Esophagus (tissue), 2 donors: ENCODE data around the gene NAPSA. TPM values are rescaled to one million over a fixed set of nuclear protein-coding genes. Genes with fewer than 3 reads are reported as not detected.

Experiments
- H3K27ac ChIP-seq, 2 donors: one replicate each; pipeline ENCODE4 v1.5.1; 2013; ENCODE audit warnings: low read depth in 2 of 2, mild to moderate bottlenecking in 2 of 2, inconsistent platforms in 1 of 2, low read length in 1 of 2, moderate library complexity in 1 of 2
- H3K27me3 ChIP-seq, 2 donors: one replicate each; pipeline ENCODE4 v1.6.1; 2013; ENCODE audit warnings: low read length in 2 of 2, control low read depth in 1 of 2, mild to moderate bottlenecking in 1 of 2; ENCODE audit not compliant: insufficient read depth in 2 of 2, control insufficient read depth in 1 of 2
- H3K36me3 ChIP-seq, 2 donors: one replicate each; pipeline ENCODE4 v1.6.1; 2013; ENCODE audit warnings: low read length in 1 of 2; ENCODE audit not compliant: control insufficient read depth in 2 of 2, insufficient read depth in 2 of 2
- H3K4me1 ChIP-seq, 2 donors: one replicate each; pipeline ENCODE4 v1.6.1; 2013; ENCODE audit warnings: low read length in 1 of 2; ENCODE audit not compliant: control insufficient read depth in 2 of 2, insufficient read depth in 2 of 2
- H3K4me3 ChIP-seq, 2 donors: one replicate each; pipeline ENCODE4 v1.5.1; 2013; ENCODE audit warnings: low read length in 2 of 2, mild to moderate bottlenecking in 2 of 2, low read depth in 1 of 2, moderate library complexity in 1 of 2
- H3K9me3 ChIP-seq, 2 donors: one replicate each; pipeline ENCODE4 v1.6.1; 2013; ENCODE audit warnings: mild to moderate bottlenecking in 2 of 2, low read depth in 1 of 2, low read length in 1 of 2, moderate library complexity in 1 of 2; ENCODE audit not compliant: control insufficient read depth in 2 of 2, insufficient read depth in 1 of 2
- WGBS, 2 donors: extraction: QIAGEN DNeasy Blood & Tissue Kit; methylation state at CpG; one replicate each; pipeline ENCODE4 v1.1.7; 2013; 5-methylcytosine and 5-hydroxymethylcytosine counted together
- polyA plus RNA-seq, 2 donors: library from polyadenylated mRNA; stranded (reverse); fragments of 200-250 nt; gene quantifications; one replicate each; pipeline ENCODE4 v1.2.3, GENCODE V29; 2013
- donor health status: healthy with polysubstance abuse.
- donor health status: Bipolar disorder and iron deficiency.

Gene NAPSA
- polyA plus RNA-seq, 2 donors: 0.28 to 1.5 TPM

DNA sequence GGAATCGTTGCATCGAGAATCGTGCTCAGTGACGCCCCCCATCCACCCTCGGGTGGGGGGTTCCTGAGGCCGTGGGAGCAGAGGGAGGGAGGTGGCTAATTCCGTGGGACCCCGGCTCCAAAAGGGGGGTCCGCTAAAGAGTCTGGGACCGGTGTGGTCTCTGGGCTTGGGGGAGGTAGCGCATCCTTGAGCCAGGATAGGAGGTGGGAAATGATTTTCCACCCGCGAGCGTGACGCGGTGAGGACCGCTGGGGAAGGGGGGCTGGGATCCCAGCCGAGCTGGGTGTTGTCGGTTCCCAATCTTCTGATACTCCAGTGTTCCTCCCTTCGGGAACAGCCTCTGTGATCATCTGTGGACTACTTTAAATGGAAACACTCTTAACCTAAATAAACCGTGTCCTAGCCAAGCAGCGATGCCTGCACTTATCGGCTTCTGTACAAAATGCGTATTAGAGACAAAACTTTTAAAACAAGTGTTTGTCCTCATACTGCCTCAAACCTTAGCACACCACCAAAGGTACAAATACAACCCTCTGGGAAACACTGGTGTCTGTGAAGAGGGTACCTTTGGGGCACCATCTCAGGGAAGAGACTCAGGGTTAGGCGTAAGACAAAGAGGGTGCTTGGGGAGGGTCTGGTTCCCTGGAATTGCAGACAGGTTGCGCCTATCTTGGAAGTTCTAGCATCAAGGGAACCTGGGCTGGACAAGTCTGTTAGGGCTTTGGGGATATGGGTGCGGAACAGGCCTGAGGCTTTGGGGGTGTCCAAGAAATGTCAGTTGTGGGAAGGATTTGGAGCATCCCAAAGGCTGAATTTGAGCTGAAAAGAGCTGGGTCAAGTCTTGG lies 52.2 kb downstream of the NAPSA start:
- peaks cover 0 to 4% of the 10 kb centered on the region in 2 donors for H3K36me3 ChIP-seq
- H3K9me3 ChIP-seq: peaks cover 0 to 2% of the 10 kb centered on the region in 2 donors
- H3K4me1 ChIP-seq: no peaks in the 10 kb centered on the region
- H3K27me3 ChIP-seq: peaks cover 0 to 18% of the 10 kb centered on the region in 2 donors
- H3K27ac ChIP-seq: no peak overlapping the region
- WGBS, 2 donors: 10 to 12% methylated on average over 27 of the region's 27 CpGs
- H3K4me3 ChIP-seq: no peak overlapping the region

DNA sequence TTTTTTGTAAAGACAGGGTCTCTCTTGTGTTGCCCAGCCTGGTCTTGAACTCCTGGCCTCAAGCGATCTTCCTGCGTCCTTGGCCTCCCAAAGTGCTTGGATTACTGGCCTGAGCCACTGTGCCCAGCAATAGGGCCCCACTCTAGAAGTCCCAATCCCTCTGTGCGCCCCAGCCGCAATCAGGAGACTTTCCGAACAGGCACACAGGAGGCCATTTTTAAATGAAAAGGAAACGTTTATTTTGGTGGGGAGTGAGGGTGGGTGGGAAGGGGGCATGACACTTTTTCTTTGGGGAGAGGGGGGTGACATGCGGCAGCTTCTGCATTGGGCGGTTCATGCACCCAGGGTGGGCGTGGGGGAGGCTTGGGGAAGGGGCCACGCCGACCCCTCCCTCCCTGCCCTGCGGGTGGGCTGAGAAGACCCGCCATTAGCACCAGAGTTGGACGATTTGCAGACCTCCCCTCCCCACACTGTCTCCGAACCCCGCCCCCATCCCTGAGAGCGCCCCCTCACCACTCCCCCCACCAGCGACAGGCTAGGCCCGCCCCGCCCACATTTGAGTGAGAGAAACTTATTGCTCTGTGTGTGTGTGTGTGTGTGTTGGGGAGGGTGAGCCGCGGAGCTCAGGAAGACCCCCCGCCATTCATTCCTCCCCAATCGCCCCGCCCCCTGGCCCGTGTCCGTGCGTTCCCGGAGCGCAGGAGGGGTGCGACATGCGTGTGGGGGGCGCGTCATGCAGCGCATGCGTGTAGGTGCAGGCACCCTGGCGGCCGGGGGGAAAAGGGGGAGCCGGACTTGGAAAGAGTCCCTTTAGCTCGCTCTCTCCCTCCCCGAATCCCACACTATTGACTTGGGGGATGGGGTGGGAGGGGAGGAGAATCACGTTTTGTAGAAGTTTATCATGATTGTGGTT lies 53.5 kb downstream of the NAPSA start:
- Histone ChIP-seq H3K9me3 (peaks cover 0 to 2% of the 10 kb centered on the region in 2 donors), H3K27ac (no peak overlapping the region), H3K4me3 (no peak overlapping the region), H3K27me3 (peaks cover 0 to 18% of the 10 kb centered on the region in 2 donors), H3K4me1 (no peaks in the 10 kb centered on the region), H3K36me3 (peaks cover 0 to 5% of the 10 kb centered on the region in 2 donors)
- WGBS, 2 donors: 5 to 6% methylated on average over 35 to 42 of the region's 42 CpGs

DNA sequence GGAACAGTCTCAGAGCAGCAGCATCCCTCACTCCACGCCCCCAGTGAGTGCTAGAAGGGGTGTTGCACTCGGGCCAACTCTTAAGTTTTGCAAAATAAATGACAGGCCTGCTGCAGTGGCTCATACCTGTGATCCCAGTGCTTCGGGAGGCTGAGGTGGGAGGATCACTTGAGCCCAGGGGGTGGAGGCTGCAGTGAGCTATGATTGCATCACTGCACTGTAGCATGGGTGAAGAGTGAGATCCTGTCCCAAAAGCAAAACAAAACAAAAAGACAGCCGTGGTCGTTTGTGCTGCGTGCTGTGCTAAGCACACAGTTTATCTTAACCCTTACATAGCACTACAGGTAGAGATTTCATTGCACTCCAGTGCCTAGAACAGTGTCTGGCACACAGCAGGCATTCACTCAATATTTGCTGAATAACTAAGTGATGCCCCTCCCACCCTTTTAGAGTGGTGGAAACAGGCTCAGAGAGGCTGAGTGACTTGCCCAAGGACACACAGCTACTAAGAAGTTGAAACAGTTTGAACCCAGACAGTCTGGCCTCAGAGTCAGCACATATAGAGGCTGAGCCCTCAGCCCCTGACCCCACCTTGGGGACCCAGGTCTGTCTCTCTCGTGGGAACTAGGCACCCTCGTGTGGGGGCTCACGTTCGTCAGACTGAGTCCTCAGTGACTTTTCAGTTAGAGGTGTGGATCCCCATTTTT lies 54.5 kb downstream of the NAPSA start:
- Histone ChIP-seq H3K27ac (no peak overlapping the region), H3K9me3 (peaks cover 0 to 4% of the 10 kb centered on the region in 2 donors), H3K36me3 (peaks cover 0 to 7% of the 10 kb centered on the region in 2 donors), H3K4me1 (no peaks in the 10 kb centered on the region), H3K27me3 (peaks cover 0 to 14% of the 10 kb centered on the region in 2 donors), H3K4me3 (no peak overlapping the region)
- 38 to 44% methylated on average over 10 of the region's 10 CpGs for WGBS, 2 donors

DNA sequence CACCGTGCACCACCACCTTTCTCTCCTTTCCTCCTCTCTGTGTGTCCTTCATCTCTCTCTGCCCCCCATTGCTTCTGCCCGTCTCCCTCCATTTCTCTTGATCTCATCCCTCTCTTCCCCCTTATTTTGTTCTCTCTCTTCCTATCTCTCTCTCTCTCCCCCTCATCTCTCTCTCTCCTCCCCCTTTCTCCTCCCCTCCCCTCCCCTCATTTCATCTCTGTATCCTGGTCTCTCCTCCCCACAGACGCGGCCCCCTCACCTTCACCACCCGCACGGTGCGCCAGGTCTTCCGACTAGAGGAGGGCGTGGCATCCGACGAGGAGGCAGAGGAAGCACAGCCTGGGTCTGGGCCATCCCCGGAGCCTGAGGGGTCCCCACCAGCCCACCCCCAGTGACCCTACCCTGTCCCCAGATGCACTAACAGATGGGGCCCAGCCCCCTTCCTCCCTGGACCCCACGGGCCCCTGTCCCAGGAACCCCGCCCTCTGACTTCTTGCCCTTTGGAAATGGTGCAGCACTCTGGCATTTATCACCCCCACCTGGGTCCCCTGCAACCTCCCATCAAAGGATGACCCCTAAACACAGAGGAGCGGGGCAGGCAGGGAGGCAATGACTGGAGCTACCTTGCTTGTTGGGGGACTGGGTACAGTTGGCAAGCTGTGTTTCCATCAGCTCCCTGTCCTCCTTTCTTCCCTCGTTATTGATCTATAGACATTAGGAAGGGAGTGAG lies 55.9 kb downstream of the NAPSA start:
- Histone ChIP-seq H3K4me3 (no peak overlapping the region), H3K36me3 (peaks cover 0 to 7% of the 10 kb centered on the region in 2 donors), H3K9me3 (peaks cover 0 to 4% of the 10 kb centered on the region in 2 donors), H3K27me3 (peaks cover 0 to 6% of the 10 kb centered on the region in 2 donors), H3K4me1 (no peaks in the 10 kb centered on the region), H3K27ac (no peak overlapping the region)
- 65 to 72% methylated on average over 12 to 16 of the region's 16 CpGs for WGBS, 2 donors

DNA sequence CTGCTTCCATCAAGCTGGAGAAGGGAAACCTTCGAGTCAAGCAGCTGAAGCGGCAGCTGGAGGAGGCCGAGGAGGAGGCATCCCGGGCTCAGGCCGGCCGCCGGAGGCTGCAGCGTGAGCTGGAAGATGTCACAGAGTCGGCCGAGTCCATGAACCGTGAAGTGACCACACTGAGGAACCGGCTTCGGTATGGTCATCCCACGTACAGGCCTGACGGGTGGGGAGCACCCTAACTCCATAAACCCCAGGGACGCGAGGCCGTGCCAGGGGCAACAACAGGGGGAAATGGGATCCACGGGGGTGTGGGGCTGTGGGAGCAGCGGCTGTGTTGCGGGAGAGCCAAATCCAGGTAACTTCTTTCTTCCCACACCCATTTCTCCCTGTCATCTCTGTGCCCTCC lies 56.4 kb downstream of the NAPSA start:
- Histone ChIP-seq H3K4me1 (no peaks in the 10 kb centered on the region), H3K4me3 (no peak overlapping the region), H3K36me3 (peaks cover 0 to 7% of the 10 kb centered on the region in 2 donors), H3K9me3 (peaks cover 0 to 4% of the 10 kb centered on the region in 2 donors), H3K27me3 (peaks cover 0 to 3% of the 10 kb centered on the region in 2 donors), H3K27ac (no peak overlapping the region)
- 89 to 90% methylated on average over 20 to 21 of the region's 21 CpGs for WGBS, 2 donors

Other genes with a start within 250 kb of the NAPSA start
- not detected for gene IZUMO2, start 202.4 kb downstream of the NAPSA start, polyA plus RNA-seq
- 100 to 1,000 TPM in 1 of 2 donors, 10 to 100 TPM in 1; 72.9 to 110 TPM for gene MYH14, start 162.0 kb downstream of the NAPSA start, polyA plus RNA-seq
- under 1 TPM; 0.45 to 0.81 TPM for gene KCNC3, start 36.3 kb downstream of the NAPSA start, polyA plus RNA-seq
- gene NR1H2, start 10.8 kb upstream of the NAPSA start, polyA plus RNA-seq: 10 to 100 TPM; 50.3 to 55.0 TPM
- 10 to 100 TPM; 27.4 to 48.3 TPM for gene POLD1, start 18.7 kb upstream of the NAPSA start, polyA plus RNA-seq
- under 1 TPM; 0.06 to 0.22 TPM for gene SPIB, start 53.3 kb upstream of the NAPSA start, polyA plus RNA-seq
- gene MYBPC2, start 67.3 kb upstream of the NAPSA start, polyA plus RNA-seq: under 1 TPM in 1 of 2 donors, not detected in 1; 0.12 TPM
- 10 to 100 TPM; 41.9 to 62.9 TPM for gene EMC10, start 110.9 kb upstream of the NAPSA start, polyA plus RNA-seq
- 1 to 10 TPM; 1.3 to 1.4 TPM for gene GARIN5A, start 111.2 kb upstream of the NAPSA start, polyA plus RNA-seq
- gene JOSD2, start 145.6 kb upstream of the NAPSA start, polyA plus RNA-seq: 10 to 100 TPM; 39.4 to 54.5 TPM
- gene ASPDH, start 148.3 kb upstream of the NAPSA start, polyA plus RNA-seq: not detected
- gene LRRC4B, start 202.8 kb upstream of the NAPSA start, polyA plus RNA-seq: under 1 TPM; 0.65 to 0.92 TPM